ENCODE results near the gene F12. TPM values are rescaled to one million over a fixed set of nuclear protein-coding genes. Genes with fewer than 3 reads are reported as not detected.

Gene F12
- total RNA-seq, 1 donor from 2014 or later = not detected

DNA sequence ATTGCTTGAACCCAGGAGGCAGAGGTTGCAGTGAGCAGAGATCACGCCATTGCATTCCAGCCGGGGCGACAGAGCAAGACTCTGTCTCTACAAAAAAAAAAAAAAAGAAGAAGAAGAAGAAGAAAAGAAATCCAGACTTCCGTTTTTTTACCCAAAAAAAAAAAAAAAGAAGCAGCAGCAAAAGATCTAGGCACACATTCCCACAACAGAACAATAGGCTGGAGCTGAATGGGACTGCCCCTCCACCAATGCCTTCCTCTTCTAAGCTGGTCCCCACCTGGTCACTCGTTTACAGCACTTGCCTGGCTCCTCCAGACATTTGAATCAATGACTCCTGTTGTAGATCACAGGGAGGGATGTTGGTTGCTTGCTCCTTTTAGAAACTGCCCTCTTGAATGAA is 56.3 kb downstream of the F12 start:
- intact Hi-C loops (cut with DNase I) = no loop called here
- ATAC-seq (ENCODE audit: poor library complexity) (no peak), DNase-seq (peak; percentile 26)

Other genes with a start within 250 kb of the F12 start
- 21.2 TPM for gene RAB24, start 105.8 kb downstream of the F12 start, total RNA-seq
- gene PRELID1, start 105.8 kb downstream of the F12 start, total RNA-seq = 27.6 TPM
- gene MXD3, start 97.7 kb downstream of the F12 start, total RNA-seq = 2.5 TPM
- 56.8 TPM for gene LMAN2, start 57.9 kb downstream of the F12 start, total RNA-seq
- 2.4 TPM for gene RGS14, start 51.6 kb downstream of the F12 start, total RNA-seq
- not detected for gene SLC34A1, start 25.1 kb downstream of the F12 start, total RNA-seq
- not detected for gene PFN3, start 8.9 kb downstream of the F12 start, total RNA-seq
- 16.0 TPM for gene GRK6, start 17.1 kb upstream of the F12 start, total RNA-seq
- gene PRR7, start 37.2 kb upstream of the F12 start, total RNA-seq = 0.59 TPM
- 24.2 TPM for gene DBN1, start 64.1 kb upstream of the F12 start, total RNA-seq
- 37.0 TPM for gene PDLIM7, start 88.0 kb upstream of the F12 start, total RNA-seq
- 4.2 TPM for gene DOK3, start 100.3 kb upstream of the F12 start, total RNA-seq
- 22.6 TPM for gene DDX41, start 107.4 kb upstream of the F12 start, total RNA-seq
- 23.2 TPM for gene FAM193B, start 145.0 kb upstream of the F12 start, total RNA-seq
- gene TMED9, start 182.6 kb upstream of the F12 start, total RNA-seq = 61.0 TPM
- 12.9 TPM for gene B4GALT7, start 190.6 kb upstream of the F12 start, total RNA-seq

Measured in Right ventricle myocardium superior (tissue), 1 donor.